HT-29 (cell line): ENCODE measurements around the gene NR1H2. TPM values are rescaled to one million over a fixed set of nuclear protein-coding genes. Genes with fewer than 3 reads are reported as not detected.
A peak's percentile ranks its signal among the peaks of the same experiment; 100 is the strongest.
"Not testable (repeated sequence)": the region's sequence is repeated elsewhere in the genome, so short reads cannot be mapped to it uniquely, and the experiment has no call there.

Source experiments
- DNase-seq: peaks from one replicate; pipeline ENCODE4 v3.0.0-alpha.2; 2015; ENCODE audit warnings: low spot score
- total RNA-seq: library from RNA; depleted of rRNA; stranded (reverse); fragments of >200 nt; shearing (Covaris generic); gene quantifications from 2 replicates; pipeline ENCODE4 v1.2.3, GENCODE V29; 2014

The NR1H2 gene
- total RNA-seq, 1 experiment from 2014 or later, result 113 TPM

- no peak for DNase-seq
Observed at GRCh38 chr19:50344661-50345318, 31.5 kb upstream of the NR1H2 start.

- DNase-seq, result not testable (repeated sequence)
Observed at GRCh38 chr19:50347089-50347581, 29.1 kb upstream of the NR1H2 start.

- DNase-seq, result peak; percentile 30
Observed at GRCh38 chr19:50349277-50350057, 26.8 kb upstream of the NR1H2 start.

GRCh38 chr19:50352242-50352641, 24.0 kb upstream of the NR1H2 start:
- DNase-seq, result no peak

GRCh38 chr19:50353487-50353880, 22.8 kb upstream of the NR1H2 start:
- not testable (repeated sequence) for DNase-seq

- no peak for DNase-seq
Observed at GRCh38 chr19:50356691-50357177, 19.5 kb upstream of the NR1H2 start.

GRCh38 chr19:50357178-50358100, 18.8 kb upstream of the NR1H2 start:
- DNase-seq, result peak; percentile 95

- no peak for DNase-seq
Observed at GRCh38 chr19:50358483-50359327, 17.6 kb upstream of the NR1H2 start.

- no peak for DNase-seq
Observed at GRCh38 chr19:50359328-50359818, 16.9 kb upstream of the NR1H2 start.

- DNase-seq, result peak; percentile 37
Observed at GRCh38 chr19:50361290-50362029, 14.8 kb upstream of the NR1H2 start.

- DNase-seq, result no peak
Observed at GRCh38 chr19:50362030-50362412, 14.2 kb upstream of the NR1H2 start.

- no peak for DNase-seq
Observed at GRCh38 chr19:50362656-50363424, 13.4 kb upstream of the NR1H2 start.

- no peak for DNase-seq
Observed at GRCh38 chr19:50365434-50366306, 10.6 kb upstream of the NR1H2 start, which contains the start of gene NAPSA. Gene NAPSA, minus strand, starts transcription at chr19:50365639. Its CDS starts 18 bp downstream, at chr19:50365621.

GRCh38 chr19:50368649-50369570, 7.3 kb upstream of the NR1H2 start:
- DNase-seq, result peak; percentile 99

GRCh38 chr19:50371914-50372475, 4.3 kb upstream of the NR1H2 start:
- no peak for DNase-seq

GRCh38 chr19:50377051-50377461, 799 bp downstream of the NR1H2 start:
- peak; percentile 77 for DNase-seq
